Osteoblast (primary cell): Measurements from ENCODE around the gene CCP110. TPM values are rescaled to one million over a fixed set of nuclear protein-coding genes. Genes with fewer than 3 reads are reported as not detected.

Source experiments
- DNase-seq: peaks from one replicate; pipeline ENCODE4 v3.0.0; 2011; ENCODE audit warnings: low spot score, mixed read lengths; ENCODE audit not compliant: insufficient read length; ENCODE audit errors: missing footprints
- H2AFZ ChIP-seq: 2 replicates; pipeline ENCODE4 v1.6.0; 2011; ENCODE audit warnings: mild to moderate bottlenecking, low read length
- H3K27ac ChIP-seq: 2 replicates; pipeline ENCODE4 v1.5.1; 2011; ENCODE audit warnings: mild to moderate bottlenecking, low read depth, low read length, moderate library complexity
- H3K27me3 ChIP-seq: 2 replicates; pipeline ENCODE4 v1.6.0; 2012; ENCODE audit warnings: mild to moderate bottlenecking, control low read depth, inconsistent platforms, low read length, moderate library complexity; ENCODE audit not compliant: insufficient read depth
- H3K36me3 ChIP-seq: 2 replicates; pipeline ENCODE4 v1.5.1; 2011; ENCODE audit warnings: mild to moderate bottlenecking, low read length, control low read depth, moderate library complexity; ENCODE audit not compliant: insufficient read depth
- H3K4me1 ChIP-seq: 2 replicates; pipeline ENCODE4 v1.5.1; 2011; ENCODE audit warnings: mild to moderate bottlenecking, low read length, control low read depth, moderate library complexity; ENCODE audit not compliant: insufficient read depth
- H3K4me2 ChIP-seq: 2 replicates; pipeline ENCODE4 v1.6.0; 2011; ENCODE audit warnings: mild to moderate bottlenecking, low read length; ENCODE audit not compliant: insufficient read depth
- H3K4me3 ChIP-seq: fragments of 200-600 bp; sonication (generic); 3 replicates; pipeline ENCODE4 v1.5.1; 2012; ENCODE audit warnings: mild to moderate bottlenecking, low read length, inconsistent platforms; ENCODE audit not compliant: insufficient read depth
- H3K79me2 ChIP-seq: 2 replicates; pipeline ENCODE4 v1.6.0; 2012; ENCODE audit warnings: mild to moderate bottlenecking, low read length, control low read depth, inconsistent platforms; ENCODE audit not compliant: insufficient read depth
- H3K9me3 ChIP-seq: 2 replicates; pipeline ENCODE4 v1.5.1; 2011; ENCODE audit warnings: low read depth, low read length, control low read depth
- H4K20me1 ChIP-seq: 2 replicates; pipeline ENCODE4 v1.6.0; 2012; ENCODE audit warnings: mild to moderate bottlenecking, low read length, control low read depth; ENCODE audit not compliant: insufficient read depth
- CTCF ChIP-seq: IDR thresholded peaks from 2 replicates; pipeline ENCODE4 v1.5.1; 2011; ENCODE audit warnings: mild to moderate bottlenecking, low read depth, low read length, moderate library complexity; ENCODE audit errors: extremely low read depth
- total RNA-seq: library from RNA; depleted of rRNA; stranded (reverse); fragments of >200 nt; gene quantifications from 2 replicates; pipeline ENCODE4 v1.2.3, GENCODE V29; 2012

CCP110 gene
- total RNA-seq, 1 donor, result 8.3 TPM

- no peak for TF ChIP-seq CTCF
- Histone ChIP-seq H3K79me2 (no peaks in the 10 kb centered on the region), H3K4me3 (no peak overlapping the region), H2AFZ (no peak overlapping the region), H3K27me3 (no peaks in the 10 kb centered on the region), H4K20me1 (no peaks in the 10 kb centered on the region), H3K4me2 (no peak overlapping the region), H3K4me1 (no peaks in the 10 kb centered on the region), H3K36me3 (no peaks in the 10 kb centered on the region), H3K9me3 (no peaks in the 10 kb centered on the region), H3K27ac (no peak overlapping the region)
- no peak for DNase-seq
These were observed 39.6 kb upstream of the CCP110 start for GRCh38 chr16:19484096-19484495.

GRCh38 chr16:19485611-19486010 is 38.1 kb upstream of the CCP110 start:
- no peak for TF ChIP-seq CTCF
- Histone ChIP-seq H3K36me3 (no peaks in the 10 kb centered on the region), H3K4me3 (no peak overlapping the region), H3K4me2 (no peak overlapping the region), H3K4me1 (no peaks in the 10 kb centered on the region), H4K20me1 (no peaks in the 10 kb centered on the region), H3K9me3 (no peaks in the 10 kb centered on the region), H3K27me3 (no peaks in the 10 kb centered on the region), H2AFZ (no peak overlapping the region), H3K79me2 (no peaks in the 10 kb centered on the region), H3K27ac (no peak overlapping the region)
- no peak for DNase-seq

GRCh38 chr16:19486051-19486450 is 37.7 kb upstream of the CCP110 start:
- no peak for TF ChIP-seq CTCF
- Histone ChIP-seq H3K27me3 (no peaks in the 10 kb centered on the region), H3K9me3 (no peaks in the 10 kb centered on the region), H4K20me1 (no peaks in the 10 kb centered on the region), H3K4me3 (no peak overlapping the region), H3K4me1 (no peaks in the 10 kb centered on the region), H3K4me2 (no peak overlapping the region), H3K27ac (no peak overlapping the region), H3K79me2 (no peaks in the 10 kb centered on the region), H3K36me3 (no peaks in the 10 kb centered on the region), H2AFZ (no peak overlapping the region)
- no peak for DNase-seq

GRCh38 chr16:19486750-19487325 is 36.9 kb upstream of the CCP110 start:
- no peak for DNase-seq
- H3K27me3 ChIP-seq, result no peaks in the 10 kb centered on the region
- no peaks in the 10 kb centered on the region for H4K20me1 ChIP-seq
- no peak overlapping the region for H3K4me3 ChIP-seq
- H3K27ac ChIP-seq, result no peak overlapping the region
- H3K36me3 ChIP-seq, result no peaks in the 10 kb centered on the region
- H3K4me1 ChIP-seq, result no peaks in the 10 kb centered on the region
- no peaks in the 10 kb centered on the region for H3K79me2 ChIP-seq
- no peak overlapping the region for H2AFZ ChIP-seq
- TF ChIP-seq CTCF, result peak; percentile 5
- H3K4me2 ChIP-seq, result no peak overlapping the region
- H3K9me3 ChIP-seq, result no peaks in the 10 kb centered on the region
